GM12873 (cell line): ENCODE data around the gene NGFR.

Source experiments
- CTCF ChIP-seq: IDR thresholded peaks from 2 replicates; pipeline ENCODE4 v1.5.1; 2012; ENCODE audit warnings: low read depth, mild to moderate bottlenecking, moderate library complexity, low read length, control low read depth; ENCODE audit not compliant: insufficient read depth; ENCODE audit errors: missing control alignments

The NGFR gene

GRCh38 chr17:49513641-49514040 lies 18.5 kb downstream of the NGFR start:
- no peak for TF ChIP-seq CTCF

GRCh38 chr17:49514071-49514721 lies 19.1 kb downstream of the NGFR start:
- no peak for TF ChIP-seq CTCF

DNA sequence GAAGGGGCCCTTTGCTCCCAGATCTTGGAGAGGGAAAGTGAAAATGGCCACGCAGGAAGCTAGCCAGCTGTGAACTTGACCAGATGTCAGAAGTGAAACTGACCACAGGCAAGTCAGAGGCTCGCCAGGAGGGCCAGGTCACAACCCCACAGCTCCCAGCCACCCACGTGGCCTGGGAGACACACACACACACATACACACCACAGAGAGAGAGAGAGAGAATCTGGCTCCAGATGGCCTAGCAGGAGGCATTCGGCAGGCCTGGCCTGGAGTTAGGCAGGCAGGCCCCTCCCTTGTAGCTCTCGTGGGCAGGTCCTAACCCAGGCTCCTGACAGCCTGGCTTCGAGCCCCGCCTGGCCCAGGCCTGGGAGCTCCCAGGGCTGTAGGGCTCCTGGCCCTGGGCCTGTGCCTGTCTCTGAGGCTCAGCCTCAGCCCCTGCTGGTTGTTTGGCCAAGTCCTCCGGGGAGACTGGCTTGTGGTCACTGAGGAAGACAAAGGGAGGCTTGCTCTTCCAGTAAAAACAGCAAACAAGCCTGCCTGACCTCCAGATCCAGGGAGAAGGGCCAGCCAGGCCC lies 20.2 kb downstream of the NGFR start:
- TF ChIP-seq CTCF, result no peak

- TF ChIP-seq CTCF, result no peak
Observed at GRCh38 chr17:49516180-49516579, 21.1 kb downstream of the NGFR start.

DNA sequence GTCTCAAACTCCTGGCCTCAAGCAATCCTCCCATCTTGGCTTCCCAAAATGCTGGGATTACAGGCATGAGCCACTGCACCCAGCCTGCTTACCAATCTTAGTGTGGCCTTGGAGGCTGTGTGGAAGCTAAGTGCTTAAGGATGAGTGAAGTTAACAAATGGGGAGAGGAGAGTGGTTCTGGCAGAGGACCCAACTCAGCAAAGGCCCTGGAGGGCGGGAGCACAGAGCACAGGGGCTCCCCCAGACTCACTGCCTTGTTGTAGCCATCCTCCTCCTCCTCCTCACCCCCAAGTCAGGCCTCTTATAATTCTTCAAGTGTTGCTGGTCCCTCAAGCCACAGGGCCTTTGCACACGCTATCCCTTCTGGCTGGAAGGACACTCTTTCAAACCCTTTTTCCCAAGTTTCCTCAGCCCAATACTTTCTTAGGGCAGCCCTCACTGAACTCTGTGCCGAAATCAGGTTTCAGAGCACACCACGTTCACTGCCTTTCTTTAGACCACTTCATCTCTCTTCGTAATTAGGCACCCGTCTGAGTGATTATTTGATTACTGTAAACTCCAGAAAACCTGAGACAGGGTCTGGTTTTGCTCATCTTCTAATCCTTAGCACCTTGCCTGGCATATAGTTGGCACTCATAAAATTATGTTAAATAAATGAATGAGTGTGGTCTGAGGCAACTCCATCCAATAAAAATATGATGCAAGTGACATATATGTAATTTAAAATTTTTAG lies 23.4 kb downstream of the NGFR start:
- no peak for TF ChIP-seq CTCF

DNA sequence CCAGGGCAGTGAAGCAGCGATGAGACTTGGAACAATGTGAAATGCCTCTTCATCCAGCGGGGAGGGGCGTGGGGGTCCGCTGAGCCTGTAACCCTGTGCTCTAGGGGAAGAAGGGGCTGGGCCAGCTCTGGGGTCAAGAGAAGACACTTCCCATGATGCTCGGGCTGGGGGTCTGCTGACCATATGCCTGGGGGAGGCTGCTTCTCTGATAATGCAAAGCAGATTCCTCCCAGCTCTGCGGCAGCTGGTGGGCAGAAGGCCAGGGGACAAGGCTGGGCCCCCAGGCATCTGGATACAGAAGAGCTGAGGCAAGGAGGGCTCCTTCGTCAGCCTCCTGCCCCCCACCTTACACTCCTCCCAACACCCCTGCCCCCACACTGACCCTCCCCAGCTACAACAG lies 24.7 kb downstream of the NGFR start:
- TF ChIP-seq CTCF, result no peak

- TF ChIP-seq CTCF, result no peak
Observed at GRCh38 chr17:49520386-49521087, 25.4 kb downstream of the NGFR start.
